GM18520 (cell line): ENCODE results near the gene MSLN.
"Not testable (repeated sequence)": the region's sequence is repeated elsewhere in the genome, so short reads cannot be mapped to it uniquely, and the experiment has no call there.

Source experiments
- ATAC-seq: cut with Tn5 transposase; IDR thresholded peaks from one replicate; pipeline ENCODE4 v1.9.1; 2021; ENCODE audit not compliant: unreplicated experiment

MSLN gene

GRCh38 chr16:754121-754607, 6.4 kb upstream of the MSLN start:
- ATAC-seq = not testable (repeated sequence)

DNA sequence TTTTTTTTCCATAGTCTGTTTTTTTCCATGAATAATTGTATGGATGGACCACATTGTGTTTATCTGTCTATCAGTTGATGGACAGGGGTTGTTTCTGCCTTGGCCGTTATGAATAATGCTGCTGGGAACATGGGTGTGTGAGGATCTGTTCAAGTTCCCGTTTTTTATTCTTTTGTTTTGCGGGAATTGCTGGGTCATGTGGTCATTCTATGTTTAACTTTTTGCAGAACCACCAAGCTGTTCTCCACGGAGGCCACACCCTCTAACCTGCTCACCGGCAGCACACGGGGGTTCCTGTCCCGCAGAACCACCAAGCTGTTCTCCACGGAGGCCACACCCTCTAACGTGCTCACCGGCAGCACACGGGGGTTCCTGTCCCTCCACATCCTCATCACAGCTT, 5.9 kb upstream of the MSLN start:
- ATAC-seq = no peak

GRCh38 chr16:756428-756827, 4.1 kb upstream of the MSLN start:
- ATAC-seq = no peak

DNA sequence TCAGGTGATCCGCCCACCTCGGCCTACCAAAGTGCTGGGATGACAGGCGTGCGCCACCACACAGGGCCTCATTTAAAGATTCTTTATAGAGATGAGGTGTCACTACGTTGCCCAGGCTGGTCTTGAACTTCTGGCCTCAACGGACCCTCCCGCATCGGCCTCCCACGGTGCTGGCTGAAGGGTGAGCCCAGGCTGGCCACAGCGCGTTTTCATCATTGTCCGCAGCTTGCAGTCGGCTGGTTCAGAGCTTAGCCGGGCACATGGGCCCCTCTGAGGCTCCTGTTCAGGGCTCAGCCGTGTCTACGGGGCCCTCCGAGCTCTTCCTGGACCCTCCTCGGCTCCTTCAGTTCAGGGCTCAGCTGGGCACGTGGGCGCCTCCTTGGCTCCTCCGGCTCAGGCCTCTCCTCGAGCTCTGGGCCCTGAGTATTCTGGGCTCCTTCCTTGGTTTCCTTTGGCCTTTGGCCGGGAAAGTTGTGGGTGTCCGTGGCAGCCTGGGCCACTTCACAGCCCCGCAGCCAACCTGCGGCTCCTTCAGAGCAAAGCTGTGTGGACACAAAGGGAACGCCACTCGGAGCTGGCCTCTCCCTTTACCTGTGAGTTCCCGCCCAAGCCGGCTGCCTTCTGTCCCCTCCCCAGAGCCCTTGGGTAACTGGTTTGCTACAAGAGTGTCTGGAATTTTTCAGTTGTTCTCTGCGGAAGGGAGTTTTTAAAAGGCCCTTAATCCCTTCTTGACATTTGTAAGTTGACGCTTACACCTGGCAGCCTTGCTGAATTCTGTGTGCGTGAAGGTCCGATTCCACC, 1.2 kb upstream of the MSLN start:
- no peak for ATAC-seq

- ATAC-seq = no peak
Observed at GRCh38 chr16:760065-760464, 469 bp upstream of the MSLN start.

GRCh38 chr16:761625-762513, 1.3 kb downstream of the MSLN start:
- ATAC-seq = no peak

GRCh38 chr16:762595-763268, 2.2 kb downstream of the MSLN start:
- no peak for ATAC-seq

GRCh38 chr16:763369-764183, 3.0 kb downstream of the MSLN start:
- ATAC-seq = no peak

GRCh38 chr16:764184-764750, 3.7 kb downstream of the MSLN start:
- ATAC-seq = no peak

DNA sequence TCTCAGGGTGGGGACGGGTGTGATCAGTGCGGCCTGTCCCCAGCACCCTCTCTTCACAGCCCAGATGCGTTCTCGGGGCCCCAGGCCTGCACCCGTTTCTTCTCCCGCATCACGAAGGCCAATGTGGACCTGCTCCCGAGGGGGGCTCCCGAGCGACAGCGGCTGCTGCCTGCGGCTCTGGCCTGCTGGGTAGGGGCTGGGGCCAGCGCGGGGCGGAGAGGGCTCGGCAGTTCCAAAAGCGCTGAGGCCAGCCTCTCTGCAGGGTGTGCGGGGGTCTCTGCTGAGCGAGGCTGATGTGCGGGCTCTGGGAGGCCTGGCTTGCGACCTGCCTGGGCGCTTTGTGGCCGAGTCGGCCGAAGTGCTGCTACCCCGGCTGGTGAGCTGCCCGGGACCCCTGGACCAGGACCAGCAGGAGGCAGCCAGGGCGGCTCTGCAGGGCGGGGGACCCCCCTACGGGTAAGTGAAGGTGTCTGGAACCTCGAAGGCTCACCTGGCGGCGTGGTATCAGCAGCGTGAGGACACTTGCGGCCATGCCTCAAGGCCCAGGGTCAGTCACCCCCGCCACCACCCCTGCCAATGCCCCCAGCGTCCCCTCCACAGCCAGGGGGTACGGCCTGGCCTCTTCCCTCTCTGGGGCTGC, 4.4 kb downstream of the MSLN start:
- ATAC-seq = no peak

GRCh38 chr16:765488-765865, 4.9 kb downstream of the MSLN start:
- ATAC-seq = no peak

- ATAC-seq = no peak
Observed at GRCh38 chr16:766008-766819, 5.7 kb downstream of the MSLN start.

DNA sequence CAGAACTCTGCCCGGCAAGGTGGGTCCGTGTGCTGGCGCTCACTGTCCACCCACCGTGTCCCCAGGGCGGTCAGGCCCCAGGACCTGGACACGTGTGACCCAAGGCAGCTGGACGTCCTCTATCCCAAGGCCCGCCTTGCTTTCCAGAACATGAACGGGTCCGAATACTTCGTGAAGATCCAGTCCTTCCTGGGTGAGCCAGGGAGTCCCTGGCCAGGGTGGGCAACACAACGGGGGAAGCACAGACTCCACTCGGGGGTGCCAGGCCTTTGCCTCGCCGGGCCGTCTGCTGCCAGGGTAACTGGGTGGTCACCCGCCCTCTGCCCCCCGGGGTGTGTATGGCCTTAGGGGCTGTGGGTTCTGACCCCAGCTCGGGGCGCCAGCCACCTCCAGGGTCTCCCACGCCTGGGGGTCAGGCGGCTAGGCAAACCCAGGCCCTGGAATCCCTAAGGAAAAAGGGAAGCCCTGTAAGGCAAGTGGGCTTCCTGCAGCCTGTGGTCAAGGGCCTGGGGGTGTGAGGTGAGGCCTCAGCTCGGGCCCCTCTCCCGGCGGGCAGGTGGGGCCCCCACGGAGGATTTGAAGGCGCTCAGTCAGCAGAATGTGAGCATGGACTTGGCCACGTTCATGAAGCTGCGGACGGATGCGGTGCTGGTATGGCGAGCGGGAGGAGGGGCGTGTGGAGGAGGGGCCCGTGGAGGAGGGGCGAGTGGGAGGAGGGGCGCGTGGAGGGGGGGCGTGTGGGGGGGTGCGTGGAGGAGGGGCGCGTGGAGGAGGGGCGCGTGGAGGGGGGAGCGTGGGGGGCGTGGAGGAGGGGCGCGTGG, 6.5 kb downstream of the MSLN start:
- ATAC-seq = no peak

DNA sequence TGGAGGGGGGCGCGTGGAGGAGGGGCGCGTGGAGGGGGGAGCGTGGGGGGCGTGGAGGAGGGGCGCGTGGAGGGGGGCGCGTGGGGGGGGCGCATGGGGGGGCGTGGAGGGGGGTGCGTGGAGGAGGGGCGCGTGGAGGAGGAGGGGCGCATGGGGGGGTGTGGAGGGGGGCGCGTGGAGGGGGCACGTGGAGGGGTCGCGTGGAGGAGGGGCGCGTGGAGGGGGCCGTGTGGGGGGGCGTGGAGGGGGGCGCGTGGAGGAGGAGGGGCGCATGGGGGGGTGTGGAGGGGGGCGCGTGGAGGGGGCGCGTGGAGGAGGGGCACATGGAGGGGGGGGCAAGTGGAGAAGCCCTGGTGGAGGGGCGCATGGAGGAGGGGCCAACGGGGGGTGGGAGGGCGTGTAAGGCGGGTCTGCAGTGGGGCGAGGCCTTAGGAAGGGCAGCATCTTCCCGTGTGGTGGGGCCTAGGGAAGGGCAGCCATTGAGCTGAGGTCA, 7.3 kb downstream of the MSLN start:
- ATAC-seq = no peak

DNA sequence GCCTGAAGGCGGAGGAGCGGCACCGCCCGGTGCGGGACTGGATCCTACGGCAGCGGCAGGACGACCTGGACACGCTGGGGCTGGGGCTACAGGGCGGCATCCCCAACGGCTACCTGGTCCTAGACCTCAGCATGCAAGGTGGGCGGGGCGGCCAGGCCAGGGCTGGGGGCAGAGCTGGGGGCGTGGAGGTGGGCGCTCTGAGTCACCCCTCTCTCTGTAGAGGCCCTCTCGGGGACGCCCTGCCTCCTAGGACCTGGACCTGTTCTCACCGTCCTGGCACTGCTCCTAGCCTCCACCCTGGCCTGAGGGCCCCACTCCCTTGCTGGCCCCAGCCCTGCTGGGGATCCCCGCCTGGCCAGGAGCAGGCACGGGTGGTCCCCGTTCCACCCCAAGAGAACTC, 7.9 kb downstream of the MSLN start:
- ATAC-seq = no peak

- no peak for ATAC-seq
Observed at GRCh38 chr16:769184-769784, 8.8 kb downstream of the MSLN start.

GRCh38 chr16:769934-770333, 9.4 kb downstream of the MSLN start:
- no peak for ATAC-seq

GRCh38 chr16:770411-770810, 9.9 kb downstream of the MSLN start:
- no peak for ATAC-seq
